Endodermal cell (in vitro differentiated cells): ENCODE measurements around the gene HNRNPH1. TPM values are rescaled to one million over a fixed set of nuclear protein-coding genes. Genes with fewer than 3 reads are reported as not detected.
"Not testable (repeated sequence)": the region's sequence is repeated elsewhere in the genome, so short reads cannot be mapped to it uniquely, and the experiment has no call there.

Experiments used
- DNase-seq: peaks from one replicate; pipeline ENCODE4 v3.0.0-alpha.2; 2017
- H3K27ac ChIP-seq: 2 replicates; pipeline ENCODE4 v1.5.1; 2013; ENCODE audit warnings: mild to moderate bottlenecking, low read depth, low read length, moderate library complexity
- H3K27me3 ChIP-seq: 2 replicates; pipeline ENCODE4 v1.6.1; 2013; ENCODE audit warnings: mild to moderate bottlenecking, low read length, moderate library complexity; ENCODE audit not compliant: insufficient read depth, control insufficient read depth, poor library complexity, severe bottlenecking
- H3K36me3 ChIP-seq: 2 replicates; pipeline ENCODE4 v1.7.0; 2013; ENCODE audit warnings: mild to moderate bottlenecking, low read length, moderate library complexity; ENCODE audit not compliant: control insufficient read depth, insufficient read depth
- H3K4me1 ChIP-seq: one replicate; pipeline ENCODE4 v1.7.0; 2013; ENCODE audit warnings: low read length; ENCODE audit not compliant: control insufficient read depth, insufficient read depth
- H3K4me3 ChIP-seq: 2 replicates; pipeline ENCODE4 v1.5.1; 2013; ENCODE audit warnings: mild to moderate bottlenecking, low read length, moderate library complexity
- H3K9ac ChIP-seq: 2 replicates; pipeline ENCODE4 v1.6.1; 2013; ENCODE audit warnings: mild to moderate bottlenecking, low read length, moderate library complexity; ENCODE audit not compliant: poor library complexity, severe bottlenecking; ENCODE audit errors: extremely low read depth
- H3K9me3 ChIP-seq: 2 replicates; pipeline ENCODE4 v1.6.1; 2013; ENCODE audit warnings: mild to moderate bottlenecking, low read length, moderate library complexity; ENCODE audit not compliant: control insufficient read depth
- H3K27ac Mint-ChIP-seq: 2 replicates; pipeline ENCODE4 v1.8.0; 2020; ENCODE audit warnings: mixed read lengths
- H3K27me3 Mint-ChIP-seq: 2 replicates; pipeline ENCODE4 v1.8.0; 2021; ENCODE audit warnings: mild to moderate bottlenecking, mixed read lengths; ENCODE audit not compliant: insufficient read depth
- H3K36me3 Mint-ChIP-seq: 2 replicates; pipeline ENCODE4 v1.8.0; 2020; ENCODE audit warnings: low read depth, mixed read lengths
- H3K4me1 Mint-ChIP-seq: 2 replicates; pipeline ENCODE4 v1.8.0; 2020; ENCODE audit warnings: mixed read lengths
- H3K4me3 Mint-ChIP-seq: 2 replicates; pipeline ENCODE4 v1.8.0; 2020; ENCODE audit warnings: mild to moderate bottlenecking, moderate library complexity, mixed read lengths
- H3K9me3 Mint-ChIP-seq: 2 replicates; pipeline ENCODE4 v1.8.0; 2020; ENCODE audit warnings: mild to moderate bottlenecking, mixed read lengths
- WGBS, 2 experiments: methylation state at CpG; one replicate each; pipeline versions ENCODE4 v1.1.5 to v1.1.7; 2013; ENCODE audit warnings: missing lambda C conversion rate in 2 of 2, mixed read lengths in 1 of 2; ENCODE audit not compliant: insufficient coverage in 1 of 2, insufficient read length in 1 of 2; 5-methylcytosine and 5-hydroxymethylcytosine counted together
- total RNA-seq, 2 donors: library from RNA; stranded (reverse); fragmentation: NEBNext Ultra II Directional in 1 of 2; extraction: Animal tissue kit (Norgen Biotek cat#: 25700) in 1 of 2; gene quantifications; 2 replicates in 1 of 2; 3 replicates in 1 of 2; pipeline ENCODE4 v1.2.1, GENCODE V29; 2021

The HNRNPH1 gene
- total RNA-seq, 2 donors from 2014 or later: 801 to 885 TPM

- not testable (repeated sequence) for H3K27ac ChIP-seq, DNase-seq, H3K9me3 Mint-ChIP-seq, H3K4me3 Mint-ChIP-seq, H3K4me1 Mint-ChIP-seq, H3K9ac ChIP-seq, H3K27me3 ChIP-seq, H3K36me3 ChIP-seq, H3K4me1 ChIP-seq, H3K27me3 Mint-ChIP-seq, H3K4me3 ChIP-seq, H3K27ac Mint-ChIP-seq, H3K36me3 Mint-ChIP-seq, H3K9me3 ChIP-seq
- 40% methylated on average over 7 of the region's 50 CpGs; no CpG with 5 or more reads in 1 of the 2 experiments for WGBS, 2 experiments
Observed at GRCh38 chr5:179657302-179658178, 34.1 kb upstream of the HNRNPH1 start.

DNA sequence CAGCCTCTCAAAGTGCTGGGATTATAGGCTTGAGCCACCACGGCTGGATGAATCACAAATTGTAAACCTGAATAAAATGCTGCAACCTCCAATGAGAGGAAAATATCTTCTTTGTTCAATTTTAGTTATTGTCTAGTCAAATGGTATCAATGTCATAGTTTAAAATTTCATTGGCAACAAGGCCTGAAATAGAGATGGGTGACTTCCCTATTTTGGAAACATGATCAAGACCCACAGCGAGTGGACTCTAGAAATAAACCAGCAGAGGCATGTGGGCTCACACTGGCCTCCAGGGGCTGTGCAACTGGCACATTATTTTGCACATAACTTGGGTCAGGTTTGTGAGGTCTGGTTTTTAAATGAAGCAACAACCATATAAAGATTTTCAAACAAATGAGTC, 29.7 kb upstream of the HNRNPH1 start:
- WGBS, 2 experiments: 95% methylated on average over 2 of the region's 2 CpGs; no CpG with 5 or more reads in 1 of the 2 experiments
- H3K9me3 Mint-ChIP-seq, H3K27ac ChIP-seq, H3K4me3 ChIP-seq, H3K36me3 Mint-ChIP-seq, H3K4me1 Mint-ChIP-seq, H3K9ac ChIP-seq, H3K27me3 Mint-ChIP-seq, DNase-seq, H3K36me3 ChIP-seq, H3K27ac Mint-ChIP-seq, H3K4me1 ChIP-seq, H3K9me3 ChIP-seq, H3K27me3 ChIP-seq, H3K4me3 Mint-ChIP-seq: not testable (repeated sequence)

GRCh38 chr5:179650245-179650644, 26.8 kb upstream of the HNRNPH1 start:
- H3K4me3 ChIP-seq, H3K9me3 Mint-ChIP-seq, H3K4me1 Mint-ChIP-seq, H3K27me3 ChIP-seq, H3K9me3 ChIP-seq, H3K27ac ChIP-seq, H3K9ac ChIP-seq, H3K4me3 Mint-ChIP-seq, DNase-seq, H3K4me1 ChIP-seq, H3K36me3 ChIP-seq, H3K36me3 Mint-ChIP-seq, H3K27ac Mint-ChIP-seq: not testable (repeated sequence)
- peaks cover 12% of the 10 kb centered on the region for H3K27me3 Mint-ChIP-seq
- WGBS, 2 experiments: 94% methylated on average over 14 of the region's 26 CpGs; no CpG with 5 or more reads in 1 of the 2 experiments

GRCh38 chr5:179649166-179649703, 25.8 kb upstream of the HNRNPH1 start:
- H3K4me1 Mint-ChIP-seq, H3K36me3 ChIP-seq, H3K27me3 ChIP-seq, H3K27ac Mint-ChIP-seq, H3K36me3 Mint-ChIP-seq, H3K4me1 ChIP-seq, H3K27ac ChIP-seq, H3K4me3 Mint-ChIP-seq, H3K9me3 ChIP-seq, H3K9me3 Mint-ChIP-seq, H3K4me3 ChIP-seq, DNase-seq, H3K9ac ChIP-seq: not testable (repeated sequence)
- whole genome bisulfite sequencing, 2 experiments: 82 to 84% methylated on average over 4 to 7 of the region's 10 CpGs
- H3K27me3 Mint-ChIP-seq: peaks cover 12% of the 10 kb centered on the region
